HG02884 (cell line): ENCODE measurements around the gene FGFRL1.
"Not testable (repeated sequence)": the region's sequence is repeated elsewhere in the genome, so short reads cannot be mapped to it uniquely, and the experiment has no call there.

Source experiments
- ATAC-seq: cut with Tn5 transposase; IDR thresholded peaks from one replicate; pipeline ENCODE4 v1.9.1; 2021; ENCODE audit warnings: mild to moderate bottlenecking, moderate library complexity; ENCODE audit not compliant: unreplicated experiment

Gene FGFRL1

GRCh38 chr4:1036976-1037810 lies 25.8 kb downstream of the FGFRL1 start:
- no peak for ATAC-seq

GRCh38 chr4:1038948-1039492 lies 27.6 kb downstream of the FGFRL1 start:
- ATAC-seq, result no peak

GRCh38 chr4:1039493-1040343 lies 28.3 kb downstream of the FGFRL1 start:
- ATAC-seq, result no peak

GRCh38 chr4:1040344-1041146 lies 29.1 kb downstream of the FGFRL1 start:
- no peak for ATAC-seq

GRCh38 chr4:1041147-1041935 lies 29.9 kb downstream of the FGFRL1 start:
- ATAC-seq, result no peak

GRCh38 chr4:1041936-1042330 lies 30.5 kb downstream of the FGFRL1 start:
- ATAC-seq, result no peak

GRCh38 chr4:1042352-1043055 lies 31.1 kb downstream of the FGFRL1 start:
- ATAC-seq, result no peak

- no peak for ATAC-seq
Observed at GRCh38 chr4:1043162-1043561, 31.7 kb downstream of the FGFRL1 start.

GRCh38 chr4:1043651-1044468 lies 32.4 kb downstream of the FGFRL1 start:
- ATAC-seq, result no peak

- ATAC-seq, result no peak
Observed at GRCh38 chr4:1044469-1045192, 33.2 kb downstream of the FGFRL1 start.

- ATAC-seq, result no peak
Observed at GRCh38 chr4:1045193-1045594, 33.8 kb downstream of the FGFRL1 start.

GRCh38 chr4:1045595-1046201 lies 34.3 kb downstream of the FGFRL1 start:
- no peak for ATAC-seq

GRCh38 chr4:1046581-1047011 lies 35.2 kb downstream of the FGFRL1 start:
- not testable (repeated sequence) for ATAC-seq

- ATAC-seq, result no peak
Observed at GRCh38 chr4:1047106-1047975, 35.9 kb downstream of the FGFRL1 start.

- ATAC-seq, result no peak
Observed at GRCh38 chr4:1047976-1048772, 36.7 kb downstream of the FGFRL1 start.
